Measurements from ENCODE around the gene SELENOO. TPM values are rescaled to one million over a fixed set of nuclear protein-coding genes. Genes with fewer than 3 reads are reported as not detected.

The SELENOO gene
- total and polyA plus RNA-seq, 2 of the 13 experiments (the other 11 are each of a cell fraction or from before 2014, with no cell fraction given) = 14.4 to 19.0 TPM

GRCh38 chr22:50185375-50186087, 15.3 kb upstream of the SELENOO start, which contains the start of gene TRABD (continued):
- TF ChIP-seq, protein P1, sequence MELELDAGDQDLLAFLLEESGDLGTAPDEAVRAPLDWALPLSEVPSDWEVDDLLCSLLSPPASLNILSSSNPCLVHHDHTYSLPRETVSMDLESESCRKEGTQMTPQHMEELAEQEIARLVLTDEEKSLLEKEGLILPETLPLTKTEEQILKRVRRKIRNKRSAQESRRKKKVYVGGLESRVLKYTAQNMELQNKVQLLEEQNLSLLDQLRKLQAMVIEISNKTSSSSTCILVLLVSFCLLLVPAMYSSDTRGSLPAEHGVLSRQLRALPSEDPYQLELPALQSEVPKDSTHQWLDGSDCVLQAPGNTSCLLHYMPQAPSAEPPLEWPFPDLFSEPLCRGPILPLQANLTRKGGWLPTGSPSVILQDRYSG (CRISPR knock-in tag; IDR thresholded peaks at IDR 0.05) = no peak
- no peak for TF ChIP-seq ZNF672 (CRISPR knock-in tag; IDR thresholded peaks at IDR 0.05)
- TF ChIP-seq ZNF543 (CRISPR knock-in tag; IDR thresholded peaks at IDR 0.05) = no peak
- no peak for TF ChIP-seq ZSCAN31 (CRISPR knock-in tag; IDR thresholded peaks at IDR 0.05; ENCODE audit: low read depth)
- TF ChIP-seq, protein P2, sequence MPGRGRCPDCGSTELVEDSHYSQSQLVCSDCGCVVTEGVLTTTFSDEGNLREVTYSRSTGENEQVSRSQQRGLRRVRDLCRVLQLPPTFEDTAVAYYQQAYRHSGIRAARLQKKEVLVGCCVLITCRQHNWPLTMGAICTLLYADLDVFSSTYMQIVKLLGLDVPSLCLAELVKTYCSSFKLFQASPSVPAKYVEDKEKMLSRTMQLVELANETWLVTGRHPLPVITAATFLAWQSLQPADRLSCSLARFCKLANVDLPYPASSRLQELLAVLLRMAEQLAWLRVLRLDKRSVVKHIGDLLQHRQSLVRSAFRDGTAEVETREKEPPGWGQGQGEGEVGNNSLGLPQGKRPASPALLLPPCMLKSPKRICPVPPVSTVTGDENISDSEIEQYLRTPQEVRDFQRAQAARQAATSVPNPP (CRISPR knock-in tag; IDR thresholded peaks at IDR 0.05) = no peak
- TF ChIP-seq, protein P3, sequence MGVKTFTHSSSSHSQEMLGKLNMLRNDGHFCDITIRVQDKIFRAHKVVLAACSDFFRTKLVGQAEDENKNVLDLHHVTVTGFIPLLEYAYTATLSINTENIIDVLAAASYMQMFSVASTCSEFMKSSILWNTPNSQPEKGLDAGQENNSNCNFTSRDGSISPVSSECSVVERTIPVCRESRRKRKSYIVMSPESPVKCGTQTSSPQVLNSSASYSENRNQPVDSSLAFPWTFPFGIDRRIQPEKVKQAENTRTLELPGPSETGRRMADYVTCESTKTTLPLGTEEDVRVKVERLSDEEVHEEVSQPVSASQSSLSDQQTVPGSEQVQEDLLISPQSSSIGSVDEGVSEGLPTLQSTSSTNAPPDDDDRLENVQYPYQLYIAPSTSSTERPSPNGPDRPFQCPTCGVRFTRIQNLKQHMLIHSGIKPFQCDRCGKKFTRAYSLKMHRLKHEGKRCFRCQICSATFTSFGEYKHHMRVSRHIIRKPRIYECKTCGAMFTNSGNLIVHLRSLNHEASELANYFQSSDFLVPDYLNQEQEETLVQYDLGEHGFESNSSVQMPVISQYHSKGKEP (CRISPR knock-in tag; IDR thresholded peaks at IDR 0.05) = no peak
- no peak for TF ChIP-seq NFE2 (CRISPR knock-in tag; IDR thresholded peaks at IDR 0.05)
- peak; percentile 64; the same call in 1 of the 2 replicates for TF ChIP-seq PATZ1 (CRISPR knock-in tag; IDR thresholded peaks at IDR 0.05)
- TF ChIP-seq PAWR (CRISPR knock-in tag; IDR thresholded peaks at IDR 0.05; ENCODE audit: borderline replicate concordance) = no peak
- TF ChIP-seq SCMH1 (CRISPR knock-in tag; IDR thresholded peaks at IDR 0.05; ENCODE audit: borderline replicate concordance) = no peak
- TF ChIP-seq TEAD3 (CRISPR knock-in tag; optimal IDR thresholded peaks at IDR 0.05; ENCODE audit: borderline replicate concordance) = no peak
- TF ChIP-seq PCBP1 (IDR thresholded peaks at IDR 0.05; ENCODE audit: borderline replicate concordance, low read depth, low read length) = no peak
- TF ChIP-seq ZNF792 (CRISPR knock-in tag; IDR thresholded peaks at IDR 0.05) = no peak
- TF ChIP-seq NR0B2 (CRISPR knock-in tag; IDR thresholded peaks at IDR 0.05) = no peak
- no peak for TF ChIP-seq MNT (IDR thresholded peaks at IDR 0.05)
- no peak for TF ChIP-seq ZIK1 (CRISPR knock-in tag; IDR thresholded peaks at IDR 0.05; ENCODE audit: borderline replicate concordance, low read depth)
- no peak for TF ChIP-seq ZNF138 (CRISPR knock-in tag; IDR thresholded peaks at IDR 0.05; ENCODE audit: low read depth)
- TF ChIP-seq PAF1 (CRISPR knock-in tag; IDR thresholded peaks at IDR 0.05) = no peak
- TF ChIP-seq ZBTB7A (CRISPR knock-in tag; IDR thresholded peaks at IDR 0.05) = no peak
- TF ChIP-seq ATF7 (IDR thresholded peaks at IDR 0.05) = no peak
- no peak for TF ChIP-seq ATF7 (CRISPR knock-in tag; IDR thresholded peaks at IDR 0.05)

All from HepG2 (cell line).